HUES6 (cell line): ENCODE measurements around the gene HTRA3.

Source experiments
- H3K27ac ChIP-seq: 2 replicates; pipeline ENCODE4 v1.7.0; 2013; ENCODE audit warnings: low read depth, mild to moderate bottlenecking, low read length, inconsistent platforms
- H3K27me3 ChIP-seq: 2 replicates; pipeline ENCODE4 v1.6.1; 2013; ENCODE audit warnings: low read length; ENCODE audit not compliant: control insufficient read depth, insufficient read depth
- H3K36me3 ChIP-seq: 2 replicates; pipeline ENCODE4 v1.6.1; 2013; ENCODE audit warnings: low read length; ENCODE audit not compliant: control insufficient read depth, insufficient read depth
- H3K4me1 ChIP-seq: 2 replicates; pipeline ENCODE4 v1.6.1; 2013; ENCODE audit warnings: low read length; ENCODE audit not compliant: control insufficient read depth, insufficient read depth
- H3K4me3 ChIP-seq: 2 replicates; pipeline ENCODE4 v1.5.1; 2013; ENCODE audit warnings: low read depth, low read length
- H3K9ac ChIP-seq: one replicate; pipeline ENCODE4 v1.6.1; 2013; ENCODE audit warnings: mild to moderate bottlenecking, low read length
- H3K9me3 ChIP-seq: 2 replicates; pipeline ENCODE4 v1.6.1; 2013; ENCODE audit warnings: low read depth, low read length; ENCODE audit not compliant: control insufficient read depth, insufficient read depth

HTRA3 gene

DNA sequence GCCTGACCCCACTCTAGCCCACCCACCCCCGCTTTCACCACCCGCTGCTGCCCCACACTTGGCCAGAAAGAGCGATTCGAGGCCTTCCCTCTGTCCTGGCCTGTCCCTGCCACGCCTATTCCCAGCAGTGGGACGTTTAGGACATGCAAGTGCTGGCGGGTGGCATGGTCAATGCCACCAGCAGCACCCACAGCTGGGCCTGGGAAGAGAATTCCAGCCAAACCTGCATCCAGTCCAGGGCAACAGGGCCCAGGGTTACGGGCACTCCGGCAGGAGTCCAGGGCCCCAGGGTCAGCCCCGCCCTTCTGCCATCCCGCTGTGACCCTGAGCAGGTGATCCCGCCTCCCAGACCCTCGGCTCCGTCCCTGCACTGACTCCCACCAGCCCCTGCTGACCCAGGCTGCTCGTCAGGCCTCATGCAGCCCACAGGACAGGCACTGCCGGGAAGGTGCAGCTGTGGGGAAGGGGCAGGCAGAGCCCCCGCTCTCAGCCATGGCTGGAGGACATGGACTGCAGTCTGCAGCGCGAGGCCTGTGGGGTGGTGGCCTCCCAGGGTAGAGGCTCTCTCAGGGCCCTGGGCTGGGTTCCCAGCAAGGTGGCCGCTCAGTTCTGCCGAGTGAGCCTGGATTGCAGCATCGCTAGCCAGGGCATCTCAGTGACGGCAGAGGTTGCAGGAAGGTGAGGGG is 6.8 kb upstream of the HTRA3 start:
- H3K27me3 ChIP-seq, result peaks cover 7% of the 10 kb centered on the region; the same call in 1 of the 2 replicates
- peaks cover 20% of the 10 kb centered on the region; the same call in 1 of the 2 replicates for H3K4me1 ChIP-seq
- no peak overlapping the region for H3K27ac ChIP-seq
- no peak overlapping the region for H3K4me3 ChIP-seq
- H3K36me3 ChIP-seq, result no peaks in the 10 kb centered on the region
- no peaks in the 10 kb centered on the region for H3K9me3 ChIP-seq
- H3K9ac ChIP-seq, result no peak overlapping the region

GRCh38 chr4:8263397-8263796 is 6.2 kb upstream of the HTRA3 start:
- H3K4me1 ChIP-seq, result peaks cover 20% of the 10 kb centered on the region; the same call in 1 of the 2 replicates
- no peaks in the 10 kb centered on the region for H3K9me3 ChIP-seq
- no peak overlapping the region for H3K27ac ChIP-seq
- no peaks in the 10 kb centered on the region for H3K36me3 ChIP-seq
- H3K4me3 ChIP-seq, result no peak overlapping the region
- H3K9ac ChIP-seq, result no peak overlapping the region
- H3K27me3 ChIP-seq, result peaks cover 7% of the 10 kb centered on the region; the same call in 1 of the 2 replicates

DNA sequence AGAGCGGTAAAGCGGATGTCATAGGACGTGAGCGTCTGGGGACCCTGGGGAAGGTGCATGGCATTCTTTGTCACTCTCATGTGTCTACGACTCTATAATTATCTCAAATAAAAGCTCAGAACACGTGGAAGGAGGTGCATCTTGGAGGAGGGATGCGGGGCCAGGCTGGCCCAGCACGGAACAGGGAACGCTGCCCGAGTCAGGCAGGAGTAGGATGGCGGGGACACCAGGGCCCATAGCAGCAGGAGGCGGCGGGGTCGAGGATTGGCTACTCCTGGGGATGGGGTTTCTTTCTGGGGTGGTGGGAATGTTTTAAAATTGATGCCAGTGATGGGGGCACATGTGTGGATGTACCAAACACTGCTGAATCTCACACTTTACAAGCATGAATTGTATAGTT is 5.4 kb upstream of the HTRA3 start:
- no peaks in the 10 kb centered on the region for H3K9me3 ChIP-seq
- peaks cover 7% of the 10 kb centered on the region; the same call in 1 of the 2 replicates for H3K27me3 ChIP-seq
- no peak overlapping the region for H3K9ac ChIP-seq
- H3K4me3 ChIP-seq, result no peak overlapping the region
- peaks cover 21% of the 10 kb centered on the region; the same call in 1 of the 2 replicates for H3K4me1 ChIP-seq
- no peak overlapping the region for H3K27ac ChIP-seq
- no peaks in the 10 kb centered on the region for H3K36me3 ChIP-seq

- H3K9ac ChIP-seq, result no peak overlapping the region
- no peaks in the 10 kb centered on the region for H3K36me3 ChIP-seq
- peaks cover 16% of the 10 kb centered on the region for H3K27me3 ChIP-seq
- H3K4me3 ChIP-seq, result no peak overlapping the region
- H3K9me3 ChIP-seq, result no peaks in the 10 kb centered on the region
- no peak overlapping the region for H3K27ac ChIP-seq
- H3K4me1 ChIP-seq, result peaks cover 22% of the 10 kb centered on the region
Observed at GRCh38 chr4:8265171-8265929, 4.2 kb upstream of the HTRA3 start.

GRCh38 chr4:8266088-8266487 is 3.5 kb upstream of the HTRA3 start:
- H3K4me3 ChIP-seq, result no peak overlapping the region
- H3K9me3 ChIP-seq, result no peaks in the 10 kb centered on the region
- H3K36me3 ChIP-seq, result no peaks in the 10 kb centered on the region
- H3K9ac ChIP-seq, result no peak overlapping the region
- H3K27ac ChIP-seq, result no peak overlapping the region
- peaks cover 17% of the 10 kb centered on the region for H3K4me1 ChIP-seq
- H3K27me3 ChIP-seq, result peaks cover 23% of the 10 kb centered on the region

GRCh38 chr4:8266508-8266907 is 3.0 kb upstream of the HTRA3 start:
- H3K9me3 ChIP-seq, result no peaks in the 10 kb centered on the region
- no peak overlapping the region for H3K4me3 ChIP-seq
- peaks cover 14% of the 10 kb centered on the region for H3K4me1 ChIP-seq
- H3K27me3 ChIP-seq, result peaks cover 27% of the 10 kb centered on the region
- no peak overlapping the region for H3K27ac ChIP-seq
- no peak overlapping the region for H3K9ac ChIP-seq
- H3K36me3 ChIP-seq, result no peaks in the 10 kb centered on the region

DNA sequence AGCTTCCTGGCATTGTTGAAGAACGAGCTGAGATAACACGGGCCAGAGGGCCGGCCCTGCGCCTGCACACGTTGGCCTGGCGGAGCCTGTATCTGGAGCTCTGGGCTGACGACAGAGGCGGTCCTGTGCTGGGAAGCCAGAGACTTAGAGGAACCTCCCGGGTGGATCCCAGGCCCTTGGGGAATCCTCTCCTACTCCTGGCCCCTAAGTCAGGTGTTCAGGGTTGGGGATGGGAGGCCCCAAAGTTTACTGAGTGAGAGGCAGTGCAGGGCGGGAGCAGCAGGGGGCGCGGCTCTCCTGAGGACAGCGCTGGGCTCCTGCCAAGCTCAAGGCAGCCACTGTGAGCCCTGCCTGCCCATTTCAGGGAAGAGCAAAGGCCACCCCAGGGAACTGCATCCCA is 2.5 kb upstream of the HTRA3 start:
- no peaks in the 10 kb centered on the region for H3K36me3 ChIP-seq
- H3K27me3 ChIP-seq, result peaks cover 33% of the 10 kb centered on the region
- H3K4me3 ChIP-seq, result no peak overlapping the region
- H3K9ac ChIP-seq, result no peak overlapping the region
- H3K9me3 ChIP-seq, result no peaks in the 10 kb centered on the region
- H3K27ac ChIP-seq, result no peak overlapping the region
- H3K4me1 ChIP-seq, result peaks cover 14% of the 10 kb centered on the region

- H3K27ac ChIP-seq, result no peak overlapping the region
- no peaks in the 10 kb centered on the region for H3K36me3 ChIP-seq
- H3K27me3 ChIP-seq, result peaks cover 33% of the 10 kb centered on the region
- no peak overlapping the region for H3K9ac ChIP-seq
- no peaks in the 10 kb centered on the region for H3K9me3 ChIP-seq
- H3K4me1 ChIP-seq, result peaks cover 14% of the 10 kb centered on the region
- H3K4me3 ChIP-seq, result no peak overlapping the region
Observed at GRCh38 chr4:8268211-8268610, 1.3 kb upstream of the HTRA3 start.

GRCh38 chr4:8268901-8269534 is 536 bp upstream of the HTRA3 start:
- Histone ChIP-seq H3K36me3 (no peaks in the 10 kb centered on the region), H3K4me3 (peak overlapping the region; percentile 63; the same call in 1 of the 2 replicates), H3K9ac (peak overlapping the region; percentile 38), H3K4me1 (peaks cover 14% of the 10 kb centered on the region), H3K27ac (no peak overlapping the region), H3K27me3 (peaks cover 27% of the 10 kb centered on the region), H3K9me3 (no peaks in the 10 kb centered on the region)

- Histone ChIP-seq H3K4me3 (peak overlapping the region; percentile 63), H3K4me1 (peaks cover 17% of the 10 kb centered on the region), H3K9me3 (no peaks in the 10 kb centered on the region), H3K27ac (no peak overlapping the region), H3K36me3 (no peaks in the 10 kb centered on the region), H3K9ac (no peak overlapping the region), H3K27me3 (peaks cover 27% of the 10 kb centered on the region)
Observed at GRCh38 chr4:8270418-8270771, 841 bp downstream of the HTRA3 start.
